Measurements from ENCODE around the gene SERPING1. TPM values are rescaled to one million over a fixed set of nuclear protein-coding genes. Genes with fewer than 3 reads are reported as not detected.

Gene SERPING1
- polyA plus RNA-seq, 1 of the 3 experiments (the other 2 are of a cell fraction) = 4.5 TPM

DNA sequence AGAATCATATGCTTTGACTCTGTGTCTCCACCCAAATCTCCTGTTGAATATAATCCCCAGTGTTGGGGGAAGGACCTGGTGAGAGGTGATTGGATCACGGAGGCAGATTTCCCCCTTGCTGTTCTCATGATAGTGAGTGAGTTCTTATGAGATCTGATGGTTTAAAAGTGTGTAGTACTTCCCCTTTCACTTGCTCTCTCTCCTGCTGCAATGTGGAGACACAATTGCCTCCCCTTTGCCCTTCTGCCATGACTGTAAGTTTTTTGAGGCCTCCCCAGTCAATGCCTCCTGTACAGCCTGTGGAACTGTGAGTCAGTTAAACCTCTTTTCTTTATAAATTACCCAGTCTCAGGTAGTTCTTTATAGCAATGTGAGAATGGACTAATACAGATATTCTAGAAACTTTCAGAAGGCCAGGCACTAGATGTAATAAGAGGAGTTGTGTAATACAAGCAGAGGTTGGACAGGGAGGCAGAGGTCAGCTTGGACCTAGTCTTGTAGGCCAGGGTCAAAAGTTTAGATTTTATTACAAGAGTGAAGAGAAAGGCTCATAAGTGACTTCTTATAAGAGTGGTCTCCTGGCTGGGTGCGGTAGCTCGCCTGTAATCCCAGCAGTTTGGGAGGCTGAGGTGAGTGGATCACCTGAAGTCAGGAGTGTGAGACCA is 9.3 kb upstream of the SERPING1 start:
- Histone ChIP-seq H4K20me1 (ENCODE audit: insufficient read depth) (no peaks in the 10 kb centered on the region), H3K36me3 (replicated peaks in 1 of 2; ENCODE audit: control insufficient read depth in 1 of 2, insufficient read depth in 2 of 2, low read length in 1 of 2) (no peaks in the 10 kb centered on the region), H3K9ac (no peak overlapping the region), H2AFZ (ENCODE audit: low read depth) (no peak overlapping the region), H3K4me3 (ENCODE audit: low read depth in 2 of 2, low read length in 1 of 2) (no peak overlapping the region), H3K27me3 (ENCODE audit: insufficient read depth) (no peaks in the 10 kb centered on the region), H3K4me2 (no peak overlapping the region), H3F3A (replicated peaks; ENCODE audit: insufficient read depth) (no peaks in the 10 kb centered on the region), H3K9me2 (no peaks in the 10 kb centered on the region), H3K79me2 (ENCODE audit: insufficient read depth) (no peaks in the 10 kb centered on the region), H3K9me3 (no peaks in the 10 kb centered on the region), H3K27ac (ENCODE audit: low read depth in 2 of 2, low read length in 1 of 2) (no peak overlapping the region), H3K4me1 (ENCODE audit: control insufficient read depth in 1 of 2, insufficient read depth in 2 of 2, low read depth in 1 of 2, low read length in 1 of 2) (no peaks in the 10 kb centered on the region)
- POLR2A ChIA-PET = no interaction called here
- TF ChIP-seq ZBTB33 (IDR thresholded peaks at IDR 0.05; ENCODE audit: borderline replicate concordance, low read depth) (no peak), NRF1 (IDR thresholded peaks at IDR 0.05; ENCODE audit: low read depth, low read length) (no peak), TAF1 (IDR thresholded peaks at IDR 0.05; ENCODE audit: borderline replicate concordance, low read depth, low read length) (no peak), RAD21 (IDR thresholded peaks at IDR 0.05; ENCODE audit: low read length) (no peak), FOXM1 (IDR thresholded peaks at IDR 0.05; ENCODE audit: low read depth) (no peak), USF2 (IDR thresholded peaks at IDR 0.05; ENCODE audit: borderline replicate concordance, low read depth, low read length) (no peak), NFIC (IDR thresholded peaks at IDR 0.05; ENCODE audit: borderline replicate concordance) (no peak), EP300 (IDR thresholded peaks at IDR 0.05; ENCODE audit: borderline replicate concordance in 1 of 2, low read depth in 1 of 2, low read length in 1 of 2) (no peak), FOXJ3 (CRISPR knock-in tag; IDR thresholded peaks at IDR 0.05) (no peak), YY1 (IDR thresholded peaks at IDR 0.05; ENCODE audit: low read depth) (no peak), CTCF (IDR thresholded peaks at IDR 0.05) (no peak), EZH2phosphoT487 (IDR thresholded peaks at IDR 0.05; ENCODE audit: borderline replicate concordance, low read depth) (no peak), TEAD4 (IDR thresholded peaks at IDR 0.05; ENCODE audit: borderline replicate concordance, insufficient read depth) (no peak)
- TF ChIP-seq, protein P1, sequence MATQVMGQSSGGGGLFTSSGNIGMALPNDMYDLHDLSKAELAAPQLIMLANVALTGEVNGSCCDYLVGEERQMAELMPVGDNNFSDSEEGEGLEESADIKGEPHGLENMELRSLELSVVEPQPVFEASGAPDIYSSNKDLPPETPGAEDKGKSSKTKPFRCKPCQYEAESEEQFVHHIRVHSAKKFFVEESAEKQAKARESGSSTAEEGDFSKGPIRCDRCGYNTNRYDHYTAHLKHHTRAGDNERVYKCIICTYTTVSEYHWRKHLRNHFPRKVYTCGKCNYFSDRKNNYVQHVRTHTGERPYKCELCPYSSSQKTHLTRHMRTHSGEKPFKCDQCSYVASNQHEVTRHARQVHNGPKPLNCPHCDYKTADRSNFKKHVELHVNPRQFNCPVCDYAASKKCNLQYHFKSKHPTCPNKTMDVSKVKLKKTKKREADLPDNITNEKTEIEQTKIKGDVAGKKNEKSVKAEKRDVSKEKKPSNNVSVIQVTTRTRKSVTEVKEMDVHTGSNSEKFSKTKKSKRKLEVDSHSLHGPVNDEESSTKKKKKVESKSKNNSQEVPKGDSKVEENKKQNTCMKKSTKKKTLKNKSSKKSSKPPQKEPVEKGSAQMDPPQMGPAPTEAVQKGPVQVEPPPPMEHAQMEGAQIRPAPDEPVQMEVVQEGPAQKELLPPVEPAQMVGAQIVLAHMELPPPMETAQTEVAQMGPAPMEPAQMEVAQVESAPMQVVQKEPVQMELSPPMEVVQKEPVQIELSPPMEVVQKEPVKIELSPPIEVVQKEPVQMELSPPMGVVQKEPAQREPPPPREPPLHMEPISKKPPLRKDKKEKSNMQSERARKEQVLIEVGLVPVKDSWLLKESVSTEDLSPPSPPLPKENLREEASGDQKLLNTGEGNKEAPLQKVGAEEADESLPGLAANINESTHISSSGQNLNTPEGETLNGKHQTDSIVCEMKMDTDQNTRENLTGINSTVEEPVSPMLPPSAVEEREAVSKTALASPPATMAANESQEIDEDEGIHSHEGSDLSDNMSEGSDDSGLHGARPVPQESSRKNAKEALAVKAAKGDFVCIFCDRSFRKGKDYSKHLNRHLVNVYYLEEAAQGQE (IDR thresholded peaks at IDR 0.05; ENCODE audit: low read depth, low read length) = no peak
- 60% methylated on average over 3 of the region's 3 CpGs for WGBS (ENCODE audit: low lambda C conversion rate)
- DNase-seq = no peak
- CTCF ChIA-PET = interaction anchor here (4.6 kb wide), 1 partner anchor 20 kb away, joined by 15 read pairs; the partner anchor contains the start of gene UBE2L6
